GM18907 (cell line): ENCODE results near the gene PSMB5.

Experiments
- ATAC-seq: cut with Tn5 transposase; IDR thresholded peaks from one replicate; pipeline ENCODE4 v1.9.1; 2021; ENCODE audit warnings: mild to moderate bottlenecking, moderate library complexity; ENCODE audit not compliant: unreplicated experiment

PSMB5 gene

DNA sequence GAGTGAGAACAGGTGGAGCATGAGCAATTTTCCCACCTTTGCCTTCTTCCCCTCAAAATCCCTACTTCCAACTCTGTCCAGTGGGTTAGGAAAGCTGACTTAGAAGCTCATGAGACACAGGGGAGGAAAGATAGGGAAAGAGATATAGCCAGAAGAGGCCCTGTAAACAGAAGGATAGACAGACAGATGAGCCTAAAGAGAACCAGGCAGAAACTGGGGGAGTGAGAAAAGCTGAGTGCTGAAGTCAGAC, 57.3 kb downstream of the PSMB5 start:
- ATAC-seq = no peak

DNA sequence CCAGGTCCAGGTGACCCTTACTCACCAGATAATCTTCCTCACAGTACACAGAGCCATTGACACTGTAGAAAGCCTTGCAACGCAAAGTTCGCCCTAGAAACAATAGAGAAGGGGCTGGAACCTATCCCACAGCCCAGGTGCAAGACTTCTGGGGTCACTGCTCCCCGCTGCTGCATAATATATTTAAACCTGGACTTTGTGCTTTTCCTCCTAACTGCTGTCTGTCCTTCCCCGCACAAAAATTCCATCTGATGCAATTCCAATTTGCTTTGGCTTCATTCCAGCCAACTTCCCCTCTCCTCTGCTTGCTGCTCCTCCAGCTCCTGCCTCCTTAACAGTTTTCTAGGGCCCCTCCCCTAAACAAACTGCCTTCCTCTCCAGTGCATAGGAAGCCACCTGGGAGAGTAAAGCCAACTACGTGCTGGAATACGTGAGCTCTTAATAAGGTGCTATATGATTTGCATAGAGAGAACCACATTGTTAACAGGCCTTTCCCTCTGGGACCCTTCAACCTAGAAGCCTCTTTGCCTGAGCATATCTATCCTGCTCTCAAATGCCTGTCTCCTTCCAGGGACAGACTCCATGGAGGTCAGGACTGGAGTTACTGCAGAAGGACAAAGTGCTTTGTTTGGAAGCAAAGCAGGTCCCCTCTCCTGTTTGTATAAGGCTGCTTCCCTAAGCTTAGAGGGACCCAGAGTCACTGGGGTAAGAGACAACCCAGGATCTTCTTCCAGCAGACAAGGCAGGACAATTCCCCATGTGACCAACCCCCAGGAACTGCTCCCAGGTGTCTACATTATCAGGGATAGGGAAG, 57.9 kb downstream of the PSMB5 start:
- ATAC-seq = no peak
